ENCODE results near the gene SDK2.
A peak's percentile ranks its signal among the peaks of the same experiment; 100 is the strongest.

Gene SDK2

GRCh38 chr17:73628642-73629552 lies 15.3 kb downstream of the SDK2 start:
- H3K4me3 ChIP-seq (ENCODE audit: low read depth, low read length): no peak overlapping the region
- no peak overlapping the region for H3K27ac ChIP-seq (ENCODE audit: extremely low read depth, low read depth, low read length)
- H3K9me3 ChIP-seq (ENCODE audit: control insufficient read depth, insufficient read depth, low read depth, low read length): no peaks in the 10 kb centered on the region
- CTCF ChIA-PET: interaction anchor here (0.5 to 0.6 kb wide), 2 partner anchors 81 to 233 kb away, joined by 3 read pairs; no protein-coding TSS in a partner anchor
- H3K4me1 ChIP-seq (ENCODE audit: control insufficient read depth, insufficient read depth, low read length): no peaks in the 10 kb centered on the region; the same call in 1 of the 2 replicates
- TF ChIP-seq ZNF621 (tag by site-specific recombination; IDR thresholded peaks at IDR 0.05): no peak
- POLR2A ChIA-PET: interaction anchor here (1.8 kb wide), 1 partner anchor 14 kb away, joined by 3 read pairs; no protein-coding TSS in a partner anchor
- H3K36me3 ChIP-seq (ENCODE audit: control insufficient read depth in 2 of 2, insufficient read depth in 1 of 2, low read length in 2 of 2): no peaks in the 10 kb centered on the region

GRCh38 chr17:73625991-73626673 lies 18.1 kb downstream of the SDK2 start:
- ChIA-PET POLR2A (no interaction called here), CTCF (no interaction called here)
- no peak overlapping the region for H3K27ac ChIP-seq (ENCODE audit: extremely low read depth, low read depth, low read length)
- peaks cover 2% of the 10 kb centered on the region; the same call in 1 of the 2 replicates for H3K4me1 ChIP-seq (ENCODE audit: control insufficient read depth, insufficient read depth, low read length)
- H3K36me3 ChIP-seq (ENCODE audit: control insufficient read depth in 2 of 2, insufficient read depth in 1 of 2, low read length in 2 of 2): no peaks in the 10 kb centered on the region
- H3K4me3 ChIP-seq (ENCODE audit: low read depth, low read length): no peak overlapping the region
- H3K9me3 ChIP-seq (ENCODE audit: control insufficient read depth, insufficient read depth, low read depth, low read length): no peaks in the 10 kb centered on the region
- no peak for TF ChIP-seq ZNF600 (tag by site-specific recombination; IDR thresholded peaks at IDR 0.05)
- no peak for TF ChIP-seq ZBTB49 (tag by site-specific recombination; IDR thresholded peaks at IDR 0.05; ENCODE audit: low read depth)
- no peak for TF ChIP-seq FEZF1 (tag by site-specific recombination; IDR thresholded peaks at IDR 0.05)
- no peak for TF ChIP-seq ZNF140 (tag by site-specific recombination; IDR thresholded peaks at IDR 0.05)
- no peak for TF ChIP-seq ZBTB11 (tag by site-specific recombination; conservative IDR thresholded peaks at IDR 0.05; ENCODE audit: low read depth)
- no peak for TF ChIP-seq REPIN1 (tag by site-specific recombination; IDR thresholded peaks at IDR 0.05; ENCODE audit: low read depth)
- no peak for TF ChIP-seq ZSCAN16 (tag by site-specific recombination; IDR thresholded peaks at IDR 0.05)
- no peak for TF ChIP-seq ZNF362 (tag by site-specific recombination; IDR thresholded peaks at IDR 0.05)

- H3K4me1 ChIP-seq (ENCODE audit: control insufficient read depth, insufficient read depth, low read length): peaks cover 2% of the 10 kb centered on the region; the same call in 1 of the 2 replicates
- TF ChIP-seq ZNF146 (tag by site-specific recombination; IDR thresholded peaks at IDR 0.05) (no peak), ZNF600 (tag by site-specific recombination; IDR thresholded peaks at IDR 0.05) (peak; percentile 89)
- no peak overlapping the region for H3K27ac ChIP-seq (ENCODE audit: extremely low read depth, low read depth, low read length)
- CTCF ChIA-PET: no interaction called here
- no peaks in the 10 kb centered on the region for H3K9me3 ChIP-seq (ENCODE audit: control insufficient read depth, insufficient read depth, low read depth, low read length)
- POLR2A ChIA-PET: no interaction called here
- no peaks in the 10 kb centered on the region for H3K36me3 ChIP-seq (ENCODE audit: control insufficient read depth in 2 of 2, insufficient read depth in 1 of 2, low read length in 2 of 2)
- no peak overlapping the region for H3K4me3 ChIP-seq (ENCODE audit: low read depth, low read length)
These were observed 19.2 kb downstream of the SDK2 start for GRCh38 chr17:73625006-73625405.
